ENCODE results near the gene RPP25L. TPM values are rescaled to one million over a fixed set of nuclear protein-coding genes. Genes with fewer than 3 reads are reported as not detected.

Gene RPP25L
- total RNA-seq, 1 donor from 2014 or later: 17.4 TPM

- H3K9me3 ChIP-seq (ENCODE audit: low read depth): no peaks in the 10 kb centered on the region
- no peak overlapping the region for H3K4me3 ChIP-seq
- H3K36me3 ChIP-seq: no peaks in the 10 kb centered on the region
- Mint-ChIP-seq H3K4me1 (peaks cover 80% of the 10 kb centered on the region), H3K9me3 (no peaks in the 10 kb centered on the region), H3K36me3 (no peaks in the 10 kb centered on the region), H3K27me3 (ENCODE audit: insufficient read depth, low read depth) (peaks cover 10% of the 10 kb centered on the region), H3K27ac (peak overlapping the region; percentile 75), H3K4me3 (peak overlapping the region; percentile 92)
- peaks cover 48% of the 10 kb centered on the region for H3K4me1 ChIP-seq
- no peak for DNase-seq (ENCODE audit: low spot score)
- H3K4me2 ChIP-seq: peak overlapping the region; percentile 34
- no peak overlapping the region for H2AFZ ChIP-seq (replicated peaks)
- TF ChIP-seq EZH2 (IDR thresholded peaks at IDR 0.05): no peak
- TF ChIP-seq CTCF (IDR thresholded peaks at IDR 0.05): no peak
- TF ChIP-seq EZH2phosphoT487 (IDR thresholded peaks at IDR 0.05): no peak
- H4K20me1 ChIP-seq (ENCODE audit: low read depth): peaks cover 48% of the 10 kb centered on the region
- peaks cover 87% of the 10 kb centered on the region for H3K27me3 ChIP-seq
- H3K27ac ChIP-seq: no peak overlapping the region
- H3K9ac ChIP-seq: no peak overlapping the region
- H3K79me2 ChIP-seq (ENCODE audit: low read depth): peaks cover 5% of the 10 kb centered on the region
- H3F3A ChIP-seq (ENCODE audit: low read depth): peaks cover 27% of the 10 kb centered on the region
Observed at GRCh38 chr9:34585946-34586669, 25.8 kb downstream of the RPP25L start.

- H3K27ac Mint-ChIP-seq: no peak overlapping the region
- Histone ChIP-seq H3K27me3 (peaks cover 75% of the 10 kb centered on the region), H3K4me3 (no peak overlapping the region), H4K20me1 (ENCODE audit: low read depth) (peaks cover 44% of the 10 kb centered on the region), H3K36me3 (no peaks in the 10 kb centered on the region), H3K4me2 (no peak overlapping the region), H3K79me2 (ENCODE audit: low read depth) (peaks cover 5% of the 10 kb centered on the region), H2AFZ (replicated peaks) (no peak overlapping the region), H3K27ac (no peak overlapping the region), H3K9ac (no peak overlapping the region), H3K4me1 (peaks cover 48% of the 10 kb centered on the region), H3F3A (ENCODE audit: low read depth) (peaks cover 27% of the 10 kb centered on the region), H3K9me3 (ENCODE audit: low read depth) (no peaks in the 10 kb centered on the region)
- H3K4me1 Mint-ChIP-seq: peaks cover 84% of the 10 kb centered on the region
- H3K4me3 Mint-ChIP-seq: no peak overlapping the region
- DNase-seq (ENCODE audit: low spot score): no peak
- TF ChIP-seq CTCF (IDR thresholded peaks at IDR 0.05): no peak
- TF ChIP-seq EZH2phosphoT487 (IDR thresholded peaks at IDR 0.05): no peak
- no peaks in the 10 kb centered on the region for H3K9me3 Mint-ChIP-seq
- H3K36me3 Mint-ChIP-seq: no peaks in the 10 kb centered on the region
- H3K27me3 Mint-ChIP-seq (ENCODE audit: insufficient read depth, low read depth): peaks cover 5% of the 10 kb centered on the region
Observed at GRCh38 chr9:34584970-34585369, 26.9 kb downstream of the RPP25L start.

GRCh38 chr9:34582787-34583186 lies 29.1 kb downstream of the RPP25L start:
- H3K4me1 ChIP-seq: peaks cover 58% of the 10 kb centered on the region
- H4K20me1 ChIP-seq (ENCODE audit: low read depth): peaks cover 38% of the 10 kb centered on the region
- no peak overlapping the region for H3K4me2 ChIP-seq
- H3K36me3 ChIP-seq: no peaks in the 10 kb centered on the region
- peak overlapping the region; percentile 46 for H3K4me3 Mint-ChIP-seq
- H3K79me2 ChIP-seq (ENCODE audit: low read depth): no peaks in the 10 kb centered on the region
- no peaks in the 10 kb centered on the region for H3K36me3 Mint-ChIP-seq
- no peak overlapping the region for H2AFZ ChIP-seq (replicated peaks)
- peak overlapping the region; percentile 77 for H3K27ac Mint-ChIP-seq
- peaks cover 2% of the 10 kb centered on the region for H3K27me3 Mint-ChIP-seq (ENCODE audit: insufficient read depth, low read depth)
- no peak for DNase-seq (ENCODE audit: low spot score)
- H3K4me1 Mint-ChIP-seq: peaks cover 88% of the 10 kb centered on the region
- H3F3A ChIP-seq (ENCODE audit: low read depth): peaks cover 41% of the 10 kb centered on the region
- H3K9me3 Mint-ChIP-seq: no peaks in the 10 kb centered on the region
- no peaks in the 10 kb centered on the region for H3K9me3 ChIP-seq (ENCODE audit: low read depth)
- H3K9ac ChIP-seq: no peak overlapping the region
- H3K27ac ChIP-seq: no peak overlapping the region
- TF ChIP-seq CTCF (IDR thresholded peaks at IDR 0.05): no peak
- no peak for TF ChIP-seq EZH2phosphoT487 (IDR thresholded peaks at IDR 0.05)
- no peak for TF ChIP-seq EZH2 (IDR thresholded peaks at IDR 0.05)
- peaks cover 53% of the 10 kb centered on the region for H3K27me3 ChIP-seq
- H3K4me3 ChIP-seq: no peak overlapping the region
